ENCODE measurements around the gene TJP2.

TJP2 gene

GRCh38 chr9:69186841-69187611 is 12.9 kb downstream of the TJP2 start:
- H3K4me1 ChIP-seq (ENCODE audit: control insufficient read depth, insufficient read depth, low read length, poor library complexity, severe bottlenecking) = no peaks in the 10 kb centered on the region
- no peak overlapping the region for H3K27ac ChIP-seq (ENCODE audit: insufficient read depth, low read length, poor library complexity, severe bottlenecking)
- H3K36me3 ChIP-seq (ENCODE audit: control insufficient read depth, insufficient read depth, low read length) = no peaks in the 10 kb centered on the region
- H3K27me3 ChIP-seq (replicated peaks; ENCODE audit: control insufficient read depth, insufficient read depth, low read length, poor library complexity, severe bottlenecking) = no peaks in the 10 kb centered on the region
- no peak for DNase-seq
- no peak overlapping the region for H3K4me3 ChIP-seq (ENCODE audit: insufficient read depth, low read depth, low read length, poor library complexity, severe bottlenecking)
- H3K9me3 ChIP-seq (ENCODE audit: control insufficient read depth, low read length) = no peaks in the 10 kb centered on the region

- no peak overlapping the region for H3K27ac ChIP-seq (ENCODE audit: insufficient read depth, low read length, poor library complexity, severe bottlenecking)
- no peaks in the 10 kb centered on the region for H3K4me1 ChIP-seq (ENCODE audit: control insufficient read depth, insufficient read depth, low read length, poor library complexity, severe bottlenecking)
- H3K27me3 ChIP-seq (replicated peaks; ENCODE audit: control insufficient read depth, insufficient read depth, low read length, poor library complexity, severe bottlenecking) = no peaks in the 10 kb centered on the region
- no peaks in the 10 kb centered on the region for H3K9me3 ChIP-seq (ENCODE audit: control insufficient read depth, low read length)
- H3K36me3 ChIP-seq (ENCODE audit: control insufficient read depth, insufficient read depth, low read length) = no peaks in the 10 kb centered on the region
- H3K4me3 ChIP-seq (ENCODE audit: insufficient read depth, low read depth, low read length, poor library complexity, severe bottlenecking) = no peak overlapping the region
- no peak for DNase-seq
Measured at GRCh38 chr9:69188975-69189374, 14.9 kb downstream of the TJP2 start.

- Histone ChIP-seq H3K4me1 (ENCODE audit: control insufficient read depth, insufficient read depth, low read length, poor library complexity, severe bottlenecking) (no peaks in the 10 kb centered on the region), H3K27me3 (replicated peaks; ENCODE audit: control insufficient read depth, insufficient read depth, low read length, poor library complexity, severe bottlenecking) (no peaks in the 10 kb centered on the region), H3K9me3 (ENCODE audit: control insufficient read depth, low read length) (no peaks in the 10 kb centered on the region), H3K27ac (ENCODE audit: insufficient read depth, low read length, poor library complexity, severe bottlenecking) (no peak overlapping the region), H3K4me3 (ENCODE audit: insufficient read depth, low read depth, low read length, poor library complexity, severe bottlenecking) (no peak overlapping the region), H3K36me3 (ENCODE audit: control insufficient read depth, insufficient read depth, low read length) (no peaks in the 10 kb centered on the region)
- no peak for DNase-seq
Measured at GRCh38 chr9:69190086-69190862, 16.2 kb downstream of the TJP2 start.

GRCh38 chr9:69190863-69191181 is 16.7 kb downstream of the TJP2 start:
- DNase-seq = no peak
- Histone ChIP-seq H3K4me3 (ENCODE audit: insufficient read depth, low read depth, low read length, poor library complexity, severe bottlenecking) (no peak overlapping the region), H3K9me3 (ENCODE audit: control insufficient read depth, low read length) (no peaks in the 10 kb centered on the region), H3K36me3 (ENCODE audit: control insufficient read depth, insufficient read depth, low read length) (no peaks in the 10 kb centered on the region), H3K4me1 (ENCODE audit: control insufficient read depth, insufficient read depth, low read length, poor library complexity, severe bottlenecking) (no peaks in the 10 kb centered on the region), H3K27ac (ENCODE audit: insufficient read depth, low read length, poor library complexity, severe bottlenecking) (no peak overlapping the region), H3K27me3 (replicated peaks; ENCODE audit: control insufficient read depth, insufficient read depth, low read length, poor library complexity, severe bottlenecking) (no peaks in the 10 kb centered on the region)

GRCh38 chr9:69191231-69191630 is 17.2 kb downstream of the TJP2 start:
- Histone ChIP-seq H3K4me1 (ENCODE audit: control insufficient read depth, insufficient read depth, low read length, poor library complexity, severe bottlenecking) (no peaks in the 10 kb centered on the region), H3K4me3 (ENCODE audit: insufficient read depth, low read depth, low read length, poor library complexity, severe bottlenecking) (no peak overlapping the region)
- DNase-seq = no peak

GRCh38 chr9:69192214-69192613 is 18.1 kb downstream of the TJP2 start:
- no peak overlapping the region for H3K27ac ChIP-seq (ENCODE audit: insufficient read depth, low read length, poor library complexity, severe bottlenecking)
- H3K27me3 ChIP-seq (replicated peaks; ENCODE audit: control insufficient read depth, insufficient read depth, low read length, poor library complexity, severe bottlenecking) = no peaks in the 10 kb centered on the region
- H3K36me3 ChIP-seq (ENCODE audit: control insufficient read depth, insufficient read depth, low read length) = no peaks in the 10 kb centered on the region
- no peaks in the 10 kb centered on the region for H3K4me1 ChIP-seq (ENCODE audit: control insufficient read depth, insufficient read depth, low read length, poor library complexity, severe bottlenecking)
- H3K4me3 ChIP-seq (ENCODE audit: insufficient read depth, low read depth, low read length, poor library complexity, severe bottlenecking) = no peak overlapping the region
- no peaks in the 10 kb centered on the region for H3K9me3 ChIP-seq (ENCODE audit: control insufficient read depth, low read length)
- no peak for DNase-seq

More at GRCh38 chr9:69191231-69191630, 17.2 kb downstream of the TJP2 start:
- no peaks in the 10 kb centered on the region for H3K9me3 ChIP-seq (ENCODE audit: control insufficient read depth, low read length)
- H3K27me3 ChIP-seq (replicated peaks; ENCODE audit: control insufficient read depth, insufficient read depth, low read length, poor library complexity, severe bottlenecking) = no peaks in the 10 kb centered on the region
- H3K27ac ChIP-seq (ENCODE audit: insufficient read depth, low read length, poor library complexity, severe bottlenecking) = no peak overlapping the region
- no peaks in the 10 kb centered on the region for H3K36me3 ChIP-seq (ENCODE audit: control insufficient read depth, insufficient read depth, low read length)

- Histone ChIP-seq H3K4me3 (ENCODE audit: insufficient read depth, low read depth, low read length, poor library complexity, severe bottlenecking) (no peak overlapping the region), H3K4me1 (ENCODE audit: control insufficient read depth, insufficient read depth, low read length, poor library complexity, severe bottlenecking) (no peaks in the 10 kb centered on the region), H3K27ac (ENCODE audit: insufficient read depth, low read length, poor library complexity, severe bottlenecking) (no peak overlapping the region), H3K36me3 (ENCODE audit: control insufficient read depth, insufficient read depth, low read length) (no peaks in the 10 kb centered on the region), H3K27me3 (replicated peaks; ENCODE audit: control insufficient read depth, insufficient read depth, low read length, poor library complexity, severe bottlenecking) (no peaks in the 10 kb centered on the region), H3K9me3 (ENCODE audit: control insufficient read depth, low read length) (no peaks in the 10 kb centered on the region)
- no peak for DNase-seq
Measured at GRCh38 chr9:69193685-69194032, 19.6 kb downstream of the TJP2 start.

GRCh38 chr9:69194702-69195418 is 20.8 kb downstream of the TJP2 start:
- H3K4me3 ChIP-seq (ENCODE audit: insufficient read depth, low read depth, low read length, poor library complexity, severe bottlenecking) = no peak overlapping the region
- no peak overlapping the region for H3K27ac ChIP-seq (ENCODE audit: insufficient read depth, low read length, poor library complexity, severe bottlenecking)
- H3K4me1 ChIP-seq (ENCODE audit: control insufficient read depth, insufficient read depth, low read length, poor library complexity, severe bottlenecking) = no peaks in the 10 kb centered on the region
- H3K9me3 ChIP-seq (ENCODE audit: control insufficient read depth, low read length) = no peaks in the 10 kb centered on the region
- H3K36me3 ChIP-seq (ENCODE audit: control insufficient read depth, insufficient read depth, low read length) = no peaks in the 10 kb centered on the region
- no peaks in the 10 kb centered on the region for H3K27me3 ChIP-seq (replicated peaks; ENCODE audit: control insufficient read depth, insufficient read depth, low read length, poor library complexity, severe bottlenecking)
- DNase-seq = no peak

GRCh38 chr9:69195668-69196067 is 21.6 kb downstream of the TJP2 start:
- H3K36me3 ChIP-seq (ENCODE audit: control insufficient read depth, insufficient read depth, low read length) = no peaks in the 10 kb centered on the region
- no peaks in the 10 kb centered on the region for H3K9me3 ChIP-seq (ENCODE audit: control insufficient read depth, low read length)
- no peaks in the 10 kb centered on the region for H3K27me3 ChIP-seq (replicated peaks; ENCODE audit: control insufficient read depth, insufficient read depth, low read length, poor library complexity, severe bottlenecking)
- no peak overlapping the region for H3K4me3 ChIP-seq (ENCODE audit: insufficient read depth, low read depth, low read length, poor library complexity, severe bottlenecking)
- H3K4me1 ChIP-seq (ENCODE audit: control insufficient read depth, insufficient read depth, low read length, poor library complexity, severe bottlenecking) = peaks cover 4% of the 10 kb centered on the region
- DNase-seq = no peak
- H3K27ac ChIP-seq (ENCODE audit: insufficient read depth, low read length, poor library complexity, severe bottlenecking) = no peak overlapping the region

- H3K27me3 ChIP-seq (replicated peaks; ENCODE audit: control insufficient read depth, insufficient read depth, low read length, poor library complexity, severe bottlenecking) = no peaks in the 10 kb centered on the region
- DNase-seq = no peak
- no peaks in the 10 kb centered on the region for H3K9me3 ChIP-seq (ENCODE audit: control insufficient read depth, low read length)
- no peaks in the 10 kb centered on the region for H3K36me3 ChIP-seq (ENCODE audit: control insufficient read depth, insufficient read depth, low read length)
- peaks cover 4% of the 10 kb centered on the region for H3K4me1 ChIP-seq (ENCODE audit: control insufficient read depth, insufficient read depth, low read length, poor library complexity, severe bottlenecking)
- H3K27ac ChIP-seq (ENCODE audit: insufficient read depth, low read length, poor library complexity, severe bottlenecking) = no peak overlapping the region
- no peak overlapping the region for H3K4me3 ChIP-seq (ENCODE audit: insufficient read depth, low read depth, low read length, poor library complexity, severe bottlenecking)
Measured at GRCh38 chr9:69197687-69198086, 23.6 kb downstream of the TJP2 start.
